Urinary bladder (tissue), 4 donors: ENCODE data around the gene DRC7. TPM values are rescaled to one million over a fixed set of nuclear protein-coding genes. Genes with fewer than 3 reads are reported as not detected.
"Not testable (repeated sequence)": the region's sequence is repeated elsewhere in the genome, so short reads cannot be mapped to it uniquely, and the experiment has no call there.

Experiments
- DNase-seq: peaks from one replicate; pipeline ENCODE4 v3.0.0-alpha.2; 2015; ENCODE audit errors: extremely low spot score
- H3K27ac ChIP-seq: one replicate; pipeline ENCODE4 v1.5.1; 2013; ENCODE audit warnings: low read depth, mild to moderate bottlenecking, moderate library complexity
- H3K36me3 ChIP-seq: one replicate; pipeline ENCODE4 v1.6.1; 2013; ENCODE audit warnings: mild to moderate bottlenecking, moderate library complexity; ENCODE audit not compliant: insufficient read depth
- H3K4me1 ChIP-seq: one replicate; pipeline ENCODE4 v1.6.1; 2013; ENCODE audit warnings: mild to moderate bottlenecking, moderate library complexity; ENCODE audit not compliant: insufficient read depth
- H3K4me3 ChIP-seq: one replicate; pipeline ENCODE4 v1.5.1; 2013; ENCODE audit warnings: low read depth, low read length
- WGBS: extraction: QIAGEN DNeasy Blood & Tissue Kit; methylation state at CpG from one replicate; pipeline ENCODE4 v1.1.7; 2013; 5-methylcytosine and 5-hydroxymethylcytosine counted together
- polyA plus RNA-seq: library from polyadenylated mRNA; stranded (reverse); fragments of 200-250 nt; gene quantifications from one replicate; pipeline ENCODE4 v1.2.3, GENCODE V29; 2013
- total RNA-seq: library from RNA; depleted of rRNA; stranded (reverse); fragments of >200 nt; gene quantifications from one replicate; pipeline ENCODE4 v1.2.3, GENCODE V29; 2014
- donor health status: healthy with polysubstance abuse.
- donor health status: healthy.

Gene DRC7
- total and polyA plus RNA-seq, 2 donors, result not detected

- H3K4me3 ChIP-seq, result no peak overlapping the region
- 83% methylated on average over 1 of the region's 1 CpG for whole genome bisulfite sequencing
- H3K36me3 ChIP-seq, result no peaks in the 10 kb centered on the region
- H3K27ac ChIP-seq, result no peak overlapping the region
- no peaks in the 10 kb centered on the region for H3K4me1 ChIP-seq
- no peak for DNase-seq
Observed at GRCh38 chr16:57729182-57729484, 34.5 kb downstream of the DRC7 start.

GRCh38 chr16:57729852-57730251, 35.2 kb downstream of the DRC7 start:
- H3K4me1 ChIP-seq, DNase-seq, H3K4me3 ChIP-seq, H3K27ac ChIP-seq, H3K36me3 ChIP-seq: not testable (repeated sequence)
- WGBS, result 96% methylated on average over 6 of the region's 6 CpGs

- H3K4me1 ChIP-seq, result no peaks in the 10 kb centered on the region
- no peak overlapping the region for H3K27ac ChIP-seq
- no peaks in the 10 kb centered on the region for H3K36me3 ChIP-seq
- no peak overlapping the region for H3K4me3 ChIP-seq
- 60% methylated on average over 13 of the region's 13 CpGs for WGBS
- DNase-seq, result no peak
Observed at GRCh38 chr16:57730771-57731730, 36.4 kb downstream of the DRC7 start.

GRCh38 chr16:57732037-57732436, 37.4 kb downstream of the DRC7 start:
- Histone ChIP-seq H3K4me3 (no peak overlapping the region), H3K4me1 (no peaks in the 10 kb centered on the region), H3K27ac (no peak overlapping the region), H3K36me3 (no peaks in the 10 kb centered on the region)
- no peak for DNase-seq
- WGBS, result 53% methylated on average over 2 of the region's 2 CpGs

GRCh38 chr16:57732714-57733113, 38.1 kb downstream of the DRC7 start:
- no peak overlapping the region for H3K4me3 ChIP-seq
- WGBS, result 60% methylated on average over 2 of the region's 2 CpGs
- no peaks in the 10 kb centered on the region for H3K36me3 ChIP-seq
- DNase-seq, result no peak
- no peak overlapping the region for H3K27ac ChIP-seq
- no peaks in the 10 kb centered on the region for H3K4me1 ChIP-seq

- Histone ChIP-seq H3K4me3 (peak overlapping the region; percentile 68), H3K4me1 (no peaks in the 10 kb centered on the region), H3K36me3 (no peaks in the 10 kb centered on the region), H3K27ac (peak overlapping the region; percentile 86)
- WGBS, result 57% methylated on average over 20 of the region's 20 CpGs
- no peak for DNase-seq
Observed at GRCh38 chr16:57734308-57734924, 39.8 kb downstream of the DRC7 start.

- Histone ChIP-seq H3K27ac (peak overlapping the region; percentile 86), H3K4me1 (no peaks in the 10 kb centered on the region), H3K36me3 (no peaks in the 10 kb centered on the region), H3K4me3 (peak overlapping the region; percentile 68)
- under 1% methylated on average over 45 of the region's 45 CpGs for WGBS
- peak; percentile 100 for DNase-seq
Observed at GRCh38 chr16:57734925-57735754, 40.5 kb downstream of the DRC7 start.

- DNase-seq, result peak; percentile 8
- Histone ChIP-seq H3K36me3 (no peaks in the 10 kb centered on the region), H3K4me3 (peak within 1 kb of the TSS; percentile 68), H3K4me1 (no peaks in the 10 kb centered on the region), H3K27ac (peak within 1 kb of the TSS; percentile 86)
- WGBS, result 1% methylated on average over 35 of the region's 35 CpGs
Observed at GRCh38 chr16:57735755-57736418, 41.3 kb downstream of the DRC7 start, which contains the start of gene KATNB1. TSS of gene KATNB1 (plus strand) at chr16:57735770. CDS start at chr16:57737244, 1,474 bp downstream.

GRCh38 chr16:57736419-57737351, 42.1 kb downstream of the DRC7 start:
- peak overlapping the region; percentile 15 for H3K27ac ChIP-seq
- peak; percentile 64 for DNase-seq
- H3K36me3 ChIP-seq, result no peaks in the 10 kb centered on the region
- 12% methylated on average over 23 of the region's 23 CpGs for WGBS
- peak overlapping the region; percentile 67 for H3K4me3 ChIP-seq
- no peaks in the 10 kb centered on the region for H3K4me1 ChIP-seq

GRCh38 chr16:57738844-57739243, 44.2 kb downstream of the DRC7 start:
- Histone ChIP-seq H3K27ac (no peak overlapping the region), H3K4me3 (no peak overlapping the region), H3K4me1 (no peaks in the 10 kb centered on the region), H3K36me3 (no peaks in the 10 kb centered on the region)
- WGBS, result 97% methylated on average over 7 of the region's 7 CpGs
- DNase-seq, result no peak

- no peaks in the 10 kb centered on the region for H3K36me3 ChIP-seq
- DNase-seq, result no peak
- no peaks in the 10 kb centered on the region for H3K4me1 ChIP-seq
- WGBS, result 95% methylated on average over 18 of the region's 18 CpGs
- H3K27ac ChIP-seq, result no peak overlapping the region
- no peak overlapping the region for H3K4me3 ChIP-seq
Observed at GRCh38 chr16:57739756-57740422, 45.3 kb downstream of the DRC7 start.
